A673 (cell line): ENCODE measurements around the gene NT5C1B. TPM values are rescaled to one million over a fixed set of nuclear protein-coding genes. Genes with fewer than 3 reads are reported as not detected.

Source experiments
- BruUV-seq: library from RNA; stranded (reverse); fragments of 400-500 nt; replicated peaks from 2 replicates; lab custom pipeline; 2021; lab: Mats Ljungman, UMichigan
- CTCF ChIA-PET: fragments of 300-600 bp; sonication (Branson Sonifier 250); formaldehyde crosslinking; loops from one replicate; lab custom pipeline; 2022; ENCODE audit warnings: antibody characterized with exemption; lab: Charles Lee
- POLR2A ChIA-PET: fragments of 300-600 bp; sonication (Branson Sonifier 250); formaldehyde crosslinking; loops from one replicate; lab custom pipeline; 2022; ENCODE audit warnings: antibody characterized with exemption; ENCODE audit not compliant: low non-redundant PET; lab: Charles Lee
- DNase-seq: peaks from one replicate; pipeline ENCODE4 v3.0.0-alpha.2; 2015; ENCODE audit warnings: low spot score
- H3K27ac ChIP-seq: fragments of 200-600 bp; sonication (generic); 2 replicates; pipeline ENCODE4 v1.5.1; 2016; ENCODE audit warnings: mixed run types, low read depth, mild to moderate bottlenecking, mixed read lengths, antibody characterized with exemption, low read length; ENCODE audit not compliant: poor library complexity, severe bottlenecking
- H3K27me3 ChIP-seq: fragments of 200-600 bp; sonication (generic); replicated peaks from 2 replicates; pipeline ENCODE4 v1.6.1; 2017; ENCODE audit warnings: mixed run types, low read depth, mild to moderate bottlenecking, mixed read lengths, antibody characterized with exemption, low read length; ENCODE audit not compliant: insufficient read depth, poor library complexity
- H3K36me3 ChIP-seq: fragments of 200-600 bp; sonication (generic); 2 replicates; pipeline ENCODE4 v1.6.1; 2016; ENCODE audit warnings: mixed run types, mild to moderate bottlenecking, mixed read lengths, antibody characterized with exemption, low read length; ENCODE audit not compliant: insufficient read depth, poor library complexity, severe bottlenecking
- H3K4me1 ChIP-seq: fragments of 200-600 bp; sonication (generic); 2 replicates; pipeline ENCODE4 v1.6.1; 2017; ENCODE audit warnings: mixed run types, mild to moderate bottlenecking, mixed read lengths, antibody characterized with exemption, low read length; ENCODE audit not compliant: insufficient read depth, poor library complexity, severe bottlenecking
- H3K4me3 ChIP-seq: fragments of 200-600 bp; sonication (generic); 2 replicates; pipeline ENCODE4 v1.5.1; 2016; ENCODE audit warnings: low read depth, mixed run types, mild to moderate bottlenecking, mixed read lengths, low read length; ENCODE audit not compliant: poor library complexity, severe bottlenecking
- H3K9me3 ChIP-seq: fragments of 200-600 bp; sonication (generic); 2 replicates; pipeline ENCODE4 v1.6.1; 2016; ENCODE audit warnings: mixed run types, low read depth, mild to moderate bottlenecking, mixed read lengths, antibody characterized with exemption, low read length; ENCODE audit not compliant: poor library complexity, severe bottlenecking
- EZH2 ChIP-seq: fragments of 200-600 bp; sonication (generic); IDR thresholded peaks from 2 replicates; pipeline ENCODE4 v1.6.1; 2017; ENCODE audit warnings: borderline replicate concordance, low read depth, mild to moderate bottlenecking, mixed read lengths, antibody characterized with exemption, low read length; ENCODE audit not compliant: poor library complexity, severe bottlenecking
- intact Hi-C: fragments of 100-400 bp; cut with micrococcal nuclease; formaldehyde crosslinking; loops from one replicate; pipeline ENCODE4 v1.10.0; 2022; ENCODE audit not compliant: unreplicated experiment
- total RNA-seq: library from RNA; stranded (reverse); gene quantifications from 2 replicates; pipeline ENCODE4 v1.2.3, GENCODE V29; 2021
- TF ChIP-seq, protein P1 (sequence below): fragments of 300-800, 200-600 bp; sonication (generic); conservative IDR thresholded peaks from 2 replicates; pipeline ENCODE4 v1.5.1; 2017; ENCODE audit warnings: low read depth, mild to moderate bottlenecking, antibody characterized with exemption, low read length, moderate library complexity, mixed read lengths

The NT5C1B gene
- total RNA-seq, 1 experiment from 2014 or later = not detected

DNA sequence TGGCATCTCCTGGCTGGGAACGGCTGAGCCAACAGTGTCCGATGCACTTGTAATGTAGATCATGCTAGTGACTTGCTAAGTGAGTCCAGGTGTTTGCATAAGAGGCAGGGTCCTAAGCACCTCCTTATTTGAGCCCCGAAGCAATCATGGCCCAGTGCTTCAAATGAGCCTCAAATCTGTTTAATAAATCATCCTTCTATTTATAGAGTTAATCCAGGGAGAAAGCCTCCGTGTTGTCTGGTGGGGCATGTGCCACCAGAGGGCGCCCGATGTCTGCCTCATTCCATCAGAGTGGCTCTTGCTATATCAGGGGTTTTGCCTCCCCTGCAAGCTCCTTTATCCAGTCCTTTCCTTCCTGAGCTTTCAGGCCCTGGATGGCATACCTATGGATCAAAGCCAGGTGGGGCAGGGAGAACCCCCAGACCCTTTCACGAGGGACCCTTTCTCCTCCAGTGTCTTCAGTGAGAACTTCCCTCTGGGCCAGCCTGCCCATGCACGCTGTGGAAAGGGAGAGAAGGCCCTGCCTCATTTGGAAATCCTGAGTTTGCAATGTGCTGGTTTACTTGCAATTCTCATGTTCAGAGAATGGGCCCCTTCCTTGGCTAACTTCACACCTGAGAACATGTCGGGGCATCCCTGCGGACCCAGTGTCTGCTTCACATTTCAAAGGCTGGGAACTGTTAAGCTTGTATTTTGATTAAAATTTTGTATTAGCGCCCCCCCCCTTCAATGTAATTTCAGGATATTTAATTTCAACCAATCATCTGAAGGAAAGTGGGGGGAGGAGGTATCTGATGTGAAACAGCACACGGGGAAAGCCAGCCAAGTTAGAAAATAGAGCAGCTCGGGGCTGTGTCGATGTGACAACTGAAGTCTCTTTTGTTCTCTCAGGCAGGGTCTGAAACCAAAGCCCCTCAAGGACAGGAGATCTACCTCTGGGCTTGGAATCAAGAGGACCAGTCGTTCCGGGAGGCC, 68.6 kb downstream of the NT5C1B start:
- H3K4me3 ChIP-seq = no peak overlapping the region
- peak; percentile 81 for DNase-seq
- no peaks in the 10 kb centered on the region for H3K4me1 ChIP-seq
- H3K36me3 ChIP-seq = no peaks in the 10 kb centered on the region
- no TSS peak for BruUV-seq
- no peak overlapping the region for H3K27ac ChIP-seq
- CTCF ChIA-PET = interaction anchor here (1.0 to 1.4 kb wide), 2 partner anchors 25 to 232 kb away, joined by 3 to 4 read pairs; no protein-coding TSS in a partner anchor
- TF ChIP-seq, protein P1, sequence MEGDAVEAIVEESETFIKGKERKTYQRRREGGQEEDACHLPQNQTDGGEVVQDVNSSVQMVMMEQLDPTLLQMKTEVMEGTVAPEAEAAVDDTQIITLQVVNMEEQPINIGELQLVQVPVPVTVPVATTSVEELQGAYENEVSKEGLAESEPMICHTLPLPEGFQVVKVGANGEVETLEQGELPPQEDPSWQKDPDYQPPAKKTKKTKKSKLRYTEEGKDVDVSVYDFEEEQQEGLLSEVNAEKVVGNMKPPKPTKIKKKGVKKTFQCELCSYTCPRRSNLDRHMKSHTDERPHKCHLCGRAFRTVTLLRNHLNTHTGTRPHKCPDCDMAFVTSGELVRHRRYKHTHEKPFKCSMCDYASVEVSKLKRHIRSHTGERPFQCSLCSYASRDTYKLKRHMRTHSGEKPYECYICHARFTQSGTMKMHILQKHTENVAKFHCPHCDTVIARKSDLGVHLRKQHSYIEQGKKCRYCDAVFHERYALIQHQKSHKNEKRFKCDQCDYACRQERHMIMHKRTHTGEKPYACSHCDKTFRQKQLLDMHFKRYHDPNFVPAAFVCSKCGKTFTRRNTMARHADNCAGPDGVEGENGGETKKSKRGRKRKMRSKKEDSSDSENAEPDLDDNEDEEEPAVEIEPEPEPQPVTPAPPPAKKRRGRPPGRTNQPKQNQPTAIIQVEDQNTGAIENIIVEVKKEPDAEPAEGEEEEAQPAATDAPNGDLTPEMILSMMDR = peak; percentile 95
- no peak for TF ChIP-seq EZH2
- H3K27me3 ChIP-seq = no peaks in the 10 kb centered on the region
- POLR2A ChIA-PET = interaction anchor here (0.6 kb wide), 1 partner anchor 1341 kb away, joined by 5 read pairs; no protein-coding TSS in a partner anchor
- no peaks in the 10 kb centered on the region for H3K9me3 ChIP-seq
- intact Hi-C loops = loop anchor here (1.0 to 10.0 kb wide), 5 partner anchors 80 to 1342 kb away; no protein-coding TSS in a partner anchor

DNA sequence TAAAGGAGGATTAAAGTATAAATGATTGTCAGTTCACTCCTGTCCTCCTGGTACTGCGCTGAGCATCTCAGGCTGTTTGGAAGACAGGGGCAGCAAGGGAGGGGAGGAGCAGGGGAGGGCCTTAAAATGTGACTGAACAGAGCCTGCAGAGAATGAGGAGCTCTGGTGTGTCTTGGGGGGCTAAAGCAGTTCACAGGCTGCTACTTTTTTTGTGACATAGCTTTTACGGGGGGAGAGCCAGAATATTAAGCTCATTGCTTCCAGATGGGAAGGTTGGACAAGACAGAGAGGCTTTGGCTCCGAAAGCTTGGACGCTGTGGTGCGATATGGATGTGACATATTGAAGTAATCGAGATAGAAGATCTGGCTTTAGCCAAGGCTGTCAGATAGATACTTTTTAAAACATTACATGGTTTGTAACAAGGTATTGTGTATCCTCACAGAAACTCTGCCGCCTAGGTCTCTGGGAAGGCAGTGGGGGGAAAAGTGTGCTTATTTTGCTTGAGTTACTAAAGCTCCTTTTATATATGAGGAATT, 69.4 kb downstream of the NT5C1B start:
- TF ChIP-seq EZH2 = no peak
- TF ChIP-seq, protein P1 = no peak
- intact Hi-C loops = loop anchor here (1.0 to 10.0 kb wide), 5 partner anchors 81 to 1343 kb away; no protein-coding TSS in a partner anchor
- Histone ChIP-seq H3K27ac (no peak overlapping the region), H3K9me3 (no peaks in the 10 kb centered on the region), H3K27me3 (no peaks in the 10 kb centered on the region), H3K36me3 (no peaks in the 10 kb centered on the region), H3K4me3 (no peak overlapping the region), H3K4me1 (no peaks in the 10 kb centered on the region)
- DNase-seq = no peak
- POLR2A ChIA-PET = no interaction called here
- CTCF ChIA-PET = interaction anchor here (1.0 to 1.4 kb wide), 2 partner anchors 26 to 233 kb away, joined by 3 to 4 read pairs; no protein-coding TSS in a partner anchor
- no TSS peak for BruUV-seq
